Tibial artery (tissue), 4 donors: ENCODE results near the gene EDIL3.

Source experiments
- DNase-seq, 2 donors: peaks; one replicate each; pipeline ENCODE4 v3.0.0-alpha.2; 2019
- H3K27ac ChIP-seq, 2 donors: fragments of 200-600 bp; sonication (generic) in 1 of 2; 1 replicate in 1 of 2; 2 replicates in 1 of 2; pipeline ENCODE4 v1.5.1; 2018 to 2019; ENCODE audit warnings: mild to moderate bottlenecking in 1 of 2
- H3K27me3 ChIP-seq, 2 donors: fragments of 200-600 bp; sonication (generic) in 1 of 2; one replicate each; pipeline versions ENCODE4 v1.5.1 to v1.6.0; 2016 to 2019
- H3K36me3 ChIP-seq, 3 donors: fragments of 200-600 bp; sonication (generic) in 2 of 3; one replicate each; pipeline ENCODE4 v1.5.1; 2016 to 2019; ENCODE audit warnings: mild to moderate bottlenecking in 2 of 3
- H3K4me1 ChIP-seq, 4 donors: fragments of 200-600 bp; sonication (generic) in 2 of 4; 1 replicate in 3 of 4; 2 replicates in 1 of 4; pipeline ENCODE4 v1.5.1; 2016 to 2019
- H3K4me3 ChIP-seq, 2 donors: fragments of 200-600 bp; sonication (generic) in 1 of 2; 1 replicate in 1 of 2; 2 replicates in 1 of 2; pipeline ENCODE4 v1.5.1; 2018 to 2019; ENCODE audit warnings: mild to moderate bottlenecking in 2 of 2
- H3K9me3 ChIP-seq, 3 donors: fragments of 200-600 bp; sonication (generic) in 1 of 3; one replicate each; pipeline ENCODE4 v1.5.1; 2016 to 2019
- CTCF ChIP-seq, 2 experiments: fragments of 200-600 bp in 1 of 2; fragments of 450-650 bp in 1 of 2; IDR thresholded peaks; one replicate each; pipeline ENCODE4 v1.5.1; 2017 to 2019; ENCODE audit warnings: antibody characterized with exemption in 2 of 2, mild to moderate bottlenecking in 1 of 2, moderate library complexity in 1 of 2
- intact Hi-C: fragments of 100-400 bp; cut with DNase I; formaldehyde crosslinking; loops from one replicate; pipeline ENCODE4 v1.15.0; 2023; ENCODE audit warnings: low total_unique reads

EDIL3 gene

DNA sequence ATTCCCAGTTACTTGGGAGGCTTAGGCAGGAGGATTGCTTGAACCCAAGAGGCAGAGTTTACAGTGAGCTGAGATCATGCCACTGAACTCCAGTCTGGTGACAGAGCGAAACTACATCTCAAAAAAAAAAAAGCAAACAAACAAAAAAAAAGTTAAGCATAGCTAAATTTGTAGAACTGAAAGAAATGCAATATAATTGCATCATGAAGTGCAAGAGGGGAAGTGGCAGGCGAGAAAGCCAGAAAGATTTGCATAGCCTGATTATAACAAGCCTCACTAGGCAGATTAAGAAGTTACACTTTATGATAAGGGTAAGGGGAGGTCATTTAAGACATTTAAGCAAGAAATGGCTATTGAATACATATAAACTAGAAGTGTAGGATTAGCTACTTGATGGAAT lies 187.1 kb downstream of the EDIL3 start:
- no peak for TF ChIP-seq CTCF (IDR thresholded peaks at IDR 0.05)
- Histone ChIP-seq H3K27me3 (no peaks in the 10 kb centered on the region), H3K27ac (no peak overlapping the region), H3K4me3 (no peak overlapping the region), H3K36me3 (no peaks in the 10 kb centered on the region), H3K9me3 (no peaks in the 10 kb centered on the region), H3K4me1 (peaks cover 0 to 14% (median 0%) of the 10 kb centered on the region in 4 donors)
- DNase-seq: no peak
- intact Hi-C loops: no loop called here

- Histone ChIP-seq H3K27me3 (no peaks in the 10 kb centered on the region), H3K27ac (no peak overlapping the region), H3K36me3 (no peaks in the 10 kb centered on the region), H3K9me3 (no peaks in the 10 kb centered on the region), H3K4me1 (peaks cover 0 to 21% (median 0%) of the 10 kb centered on the region in 4 donors), H3K4me3 (no peak overlapping the region)
- intact Hi-C loops: no loop called here
- TF ChIP-seq CTCF (IDR thresholded peaks at IDR 0.05): no peak
- no peak for DNase-seq
Observed at GRCh38 chr5:84191281-84191680, 193.4 kb downstream of the EDIL3 start.

GRCh38 chr5:84184857-84185256 lies 199.8 kb downstream of the EDIL3 start:
- intact Hi-C loops: no loop called here
- no peaks in the 10 kb centered on the region for H3K9me3 ChIP-seq
- H3K27ac ChIP-seq: no peak overlapping the region
- no peaks in the 10 kb centered on the region for H3K36me3 ChIP-seq
- no peak for TF ChIP-seq CTCF (IDR thresholded peaks at IDR 0.05)
- H3K4me1 ChIP-seq: peaks cover 0 to 27% (median 3%) of the 10 kb centered on the region in 4 donors
- no peak overlapping the region for H3K4me3 ChIP-seq
- no peaks in the 10 kb centered on the region for H3K27me3 ChIP-seq
- no peak for DNase-seq

- no peak for DNase-seq
- intact Hi-C loops: no loop called here
- no peak for TF ChIP-seq CTCF (IDR thresholded peaks at IDR 0.05)
- peaks cover 0 to 19% (median 3%) of the 10 kb centered on the region in 4 donors for H3K4me1 ChIP-seq
- H3K36me3 ChIP-seq: no peaks in the 10 kb centered on the region
- no peaks in the 10 kb centered on the region for H3K27me3 ChIP-seq
- no peak overlapping the region for H3K4me3 ChIP-seq
- no peak overlapping the region for H3K27ac ChIP-seq
- H3K9me3 ChIP-seq: no peaks in the 10 kb centered on the region
Observed at GRCh38 chr5:84181093-84181492, 203.6 kb downstream of the EDIL3 start.

- no peak for DNase-seq
- Histone ChIP-seq H3K36me3 (no peaks in the 10 kb centered on the region), H3K27me3 (no peaks in the 10 kb centered on the region), H3K9me3 (no peaks in the 10 kb centered on the region), H3K4me3 (no peak overlapping the region), H3K27ac (no peak overlapping the region), H3K4me1 (no peaks in the 10 kb centered on the region)
- TF ChIP-seq CTCF (IDR thresholded peaks at IDR 0.05): no peak
- intact Hi-C loops: no loop called here
Observed at GRCh38 chr5:84168841-84169240, 215.8 kb downstream of the EDIL3 start.

DNA sequence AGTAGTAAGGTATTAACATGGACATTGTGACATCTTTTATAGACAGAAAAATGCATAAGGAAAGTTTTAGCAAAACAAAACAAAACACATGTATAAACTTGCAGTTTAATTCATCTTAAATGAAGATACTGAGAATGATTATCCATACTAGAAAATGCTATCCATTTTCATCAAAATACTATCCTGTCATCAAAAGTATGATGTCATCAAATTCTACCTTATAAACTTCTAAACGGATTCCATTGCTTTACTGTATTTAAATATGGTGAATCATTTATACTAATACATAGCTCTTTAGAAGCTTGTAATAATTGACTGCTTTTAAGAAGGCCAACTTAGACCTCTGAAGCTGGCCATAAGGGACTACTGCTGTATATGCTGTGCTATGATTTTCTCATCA lies 221.0 kb downstream of the EDIL3 start:
- intact Hi-C loops: no loop called here
- H3K27me3 ChIP-seq: no peaks in the 10 kb centered on the region
- H3K4me3 ChIP-seq: no peak overlapping the region
- H3K36me3 ChIP-seq: no peaks in the 10 kb centered on the region
- DNase-seq: no peak
- H3K4me1 ChIP-seq: no peaks in the 10 kb centered on the region
- H3K9me3 ChIP-seq: no peaks in the 10 kb centered on the region
- no peak for TF ChIP-seq CTCF (IDR thresholded peaks at IDR 0.05)
- no peak overlapping the region for H3K27ac ChIP-seq
